A549 (cell line): ENCODE results near the gene HOXD11. TPM values are rescaled to one million over a fixed set of nuclear protein-coding genes. Genes with fewer than 3 reads are reported as not detected.

Source experiments
- ATAC-seq, 2 experiments: fragments of 200-7000 bp in 1 of 2; fragments of >200 bp in 1 of 2; cut with Nextera tagmentation in 1 of 2; cut with Tn5 transposase in 1 of 2; 3 replicates each; pipeline versions ENCODE4 v1.8.0 to v1.9.1; 2018 to 2020; ENCODE audit warnings: mild to moderate bottlenecking in 1 of 2, moderate library complexity in 1 of 2
- CTCF ChIA-PET: fragments of 300-600 bp; sonication (Branson Sonifier 250); formaldehyde crosslinking; extraction: SDS; loops from one replicate; lab custom pipeline; 2021; ENCODE audit warnings: antibody characterized with exemption, inconsistent platforms; lab: Yijun Ruan, JAX
- POLR2A ChIA-PET: fragments of 350-600 bp; formaldehyde crosslinking; extraction: SDS; loops from one replicate; lab custom pipeline; 2021; ENCODE audit warnings: antibody characterized with exemption, inconsistent platforms; lab: Yijun Ruan, JAX
- DNase-seq, 2 experiments: peaks; one replicate each; pipeline versions ENCODE4 v3.0.0 to v3.0.0-alpha.2; 2011 to 2016; ENCODE audit warnings: low read depth in 1 of 2, low spot score in 1 of 2
- FAIRE-seq: peaks from 2 replicates; lab custom pipeline; 2011; peaks lifted over from hg19 to GRCh38; lab: Jason Lieb, UNC
- H3K27ac ChIP-seq, 2 experiments: fragments of >200 bp; sonication (Bioruptor Twin); formaldehyde crosslinking; 3 replicates each; pipeline ENCODE4 v1.5.1; 2016 to 2017
- H3K4me1 ChIP-seq: fragments of >200 bp; sonication (Bioruptor Twin); formaldehyde crosslinking; 3 replicates; pipeline ENCODE4 v1.6.1; 2016
- H3K4me2 ChIP-seq: fragments of >200 bp; sonication (Bioruptor Twin); formaldehyde crosslinking; 3 replicates; pipeline ENCODE4 v1.6.1; 2016
- H3K4me3 ChIP-seq: fragments of >200 bp; sonication (Bioruptor Twin); formaldehyde crosslinking; 3 replicates; pipeline ENCODE4 v1.5.1; 2016
- H3K9me3 ChIP-seq: fragments of >200 bp; sonication (Bioruptor Twin); formaldehyde crosslinking; 3 replicates; pipeline ENCODE4 v1.6.1; 2016
- ATOH8 ChIP-seq: fragments of 250-450 bp; sonication (Bioruptor Pico); IDR thresholded peaks from 2 replicates; pipeline ENCODE4 v1.5.0; 2020; ENCODE audit warnings: low read depth, mild to moderate bottlenecking, moderate library complexity
- EHF ChIP-seq: fragments of 250-450 bp; sonication (Bioruptor Pico); IDR thresholded peaks from 2 replicates; pipeline ENCODE4 v1.5.0; 2020; ENCODE audit warnings: mild to moderate bottlenecking
- FOSB ChIP-seq: fragments of 250-450 bp; sonication (Bioruptor Pico); IDR thresholded peaks from 2 replicates; pipeline ENCODE4 v1.5.0; 2020; ENCODE audit warnings: mild to moderate bottlenecking, moderate library complexity
- FOSL2 ChIP-seq, 2 experiments: fragments of 450-650 bp in 1 of 2; fragments of >200 bp in 1 of 2; sonication (Bioruptor Twin) in 1 of 2; formaldehyde crosslinking; IDR thresholded peaks; 2 replicates each; pipeline versions ENCODE4 v1.5.0 to v1.6.1; 2016 to 2020; ENCODE audit warnings: mild to moderate bottlenecking in 1 of 2, moderate library complexity in 1 of 2
- FOXS1 ChIP-seq: fragments of 250-450 bp; sonication (Bioruptor Pico); IDR thresholded peaks from 2 replicates; pipeline ENCODE4 v1.5.0; 2020; ENCODE audit warnings: mild to moderate bottlenecking, moderate library complexity
- HDAC2 ChIP-seq: fragments of 200-600 bp; sonication (generic); IDR thresholded peaks from 2 replicates; pipeline ENCODE4 v1.6.1; 2016
- HES2 ChIP-seq: fragments of >200 bp; sonication (Bioruptor Twin); formaldehyde crosslinking; IDR thresholded peaks from 2 replicates; pipeline ENCODE4 v1.6.1; 2016
- HEYL ChIP-seq: fragments of 250-450 bp; sonication (Bioruptor Pico); IDR thresholded peaks from 2 replicates; pipeline ENCODE4 v1.8.0; 2021; ENCODE audit warnings: mild to moderate bottlenecking, moderate library complexity
- HOXA7 ChIP-seq: fragments of 250-450 bp; sonication (Bioruptor Pico); IDR thresholded peaks from 2 replicates; pipeline ENCODE4 v1.5.0; 2020; ENCODE audit warnings: mild to moderate bottlenecking, moderate library complexity
- HOXB5 ChIP-seq: fragments of 250-450 bp; sonication (Bioruptor Pico); IDR thresholded peaks from 2 replicates; pipeline ENCODE4 v1.5.0; 2020; ENCODE audit warnings: mild to moderate bottlenecking, moderate library complexity
- JUN ChIP-seq, 2 experiments: fragments of >200 bp; sonication (Bioruptor Twin); formaldehyde crosslinking; IDR thresholded peaks; 2 replicates in 1 of 2; 3 replicates in 1 of 2; pipeline ENCODE4 v1.6.1; 2016 to 2017
- JUNB ChIP-seq: fragments of >200 bp; sonication (Bioruptor Twin); formaldehyde crosslinking; IDR thresholded peaks from 2 replicates; pipeline ENCODE4 v1.6.1; 2016
- KDM1A ChIP-seq: fragments of 200-600 bp; sonication (generic); IDR thresholded peaks from 2 replicates; pipeline ENCODE4 v1.6.1; 2016; ENCODE audit warnings: low read depth, mild to moderate bottlenecking
- MYC ChIP-seq: IDR thresholded peaks from 2 replicates; pipeline ENCODE4 v1.6.1; 2012; ENCODE audit warnings: mild to moderate bottlenecking, inconsistent platforms, low read length, improper control_type of control experiment, borderline replicate concordance
- NPAS2 ChIP-seq: fragments of 250-450 bp; sonication (Bioruptor Pico); IDR thresholded peaks from 2 replicates; pipeline ENCODE4 v1.8.0; 2022; ENCODE audit warnings: mild to moderate bottlenecking, moderate library complexity, borderline replicate concordance
- NR3C1 ChIP-seq: fragments of >200 bp; sonication (Bioruptor Twin); formaldehyde crosslinking; IDR thresholded peaks from 3 replicates; pipeline ENCODE4 v1.6.1; 2017
- REST ChIP-seq: fragments of 200-600 bp; sonication (generic); IDR thresholded peaks from 2 replicates; pipeline ENCODE4 v1.6.1; 2016; ENCODE audit warnings: antibody characterized with exemption, mild to moderate bottlenecking, moderate library complexity
- RFX5 ChIP-seq: fragments of 450-650 bp; IDR thresholded peaks from 2 replicates; pipeline ENCODE4 v1.7.1; 2014; ENCODE audit warnings: antibody characterized with exemption, mild to moderate bottlenecking, moderate library complexity
- SMC3 ChIP-seq: fragments of >200 bp; sonication (Bioruptor Twin); formaldehyde crosslinking; IDR thresholded peaks from 3 replicates; pipeline ENCODE4 v1.6.1; 2018; ENCODE audit warnings: inconsistent platforms
- USF2 ChIP-seq: fragments of 450-650 bp; IDR thresholded peaks from 2 replicates; pipeline ENCODE4 v1.6.1; 2014; ENCODE audit warnings: antibody characterized with exemption
- WGBS: methylation state at CpG from one replicate; pipeline ENCODE4 v1.1.6; 2017; ENCODE audit errors: missing lambda C conversion rate; 5-methylcytosine and 5-hydroxymethylcytosine counted together
- polyA plus RNA-seq, 4 experiments: library from polyadenylated mRNA; depleted of rRNA in 3 of 4; stranded (reverse); fragments of >200 nt; fragmentation: RNase III in 1 of 4; extraction: RNeasy Plus Mini Kit Qiagen cat#74134 plus additional on column Dnase treatment in 1 of 4; gene quantifications; 2 replicates in 3 of 4; 3 replicates in 1 of 4; pipeline ENCODE4 v1.2.3, GENCODE V29; 2011 to 2017

The HOXD11 gene
- polyA plus RNA-seq, 2 of the 4 experiments (the other 2 are of a cell fraction) = 2.6 to 4.8 TPM

- no peak for TF ChIP-seq FOSL2 (IDR thresholded peaks at IDR 0.05)
- no peak for TF ChIP-seq FOSL2 (CRISPR knock-in tag; IDR thresholded peaks at IDR 0.05)
Observed at GRCh38 chr2:176130147-176130956, 23.3 kb downstream of the HOXD11 start (continued).

- no peak for FAIRE-seq
- TF ChIP-seq EHF (CRISPR knock-in tag) = no peak
- no peak for TF ChIP-seq NR3C1
- no peak for TF ChIP-seq JUNB
- TF ChIP-seq USF2 = no peak
- TF ChIP-seq FOSL2 (IDR thresholded peaks at IDR 0.05) = no peak
- TF ChIP-seq FOSL2 (CRISPR knock-in tag; IDR thresholded peaks at IDR 0.05) = no peak
- no peak for TF ChIP-seq MYC
- TF ChIP-seq FOSB (CRISPR knock-in tag) = no peak
- no peak for TF ChIP-seq KDM1A
- TF ChIP-seq, all 56 proteins: peak for 0
- Histone ChIP-seq H3K4me2 (peak overlapping the region; percentile 85), H3K4me1 (peaks cover 10% of the 10 kb centered on the region; the same call in 2 of the 3 replicates), H3K27ac (peak overlapping the region; percentile 88 to 94), H3K9me3 (no peaks in the 10 kb centered on the region), H3K4me3 (peak overlapping the region; percentile 81)
- ChIA-PET CTCF (interaction anchor here (0.8 to 9.5 kb wide), 13 partner anchors 8 to 1025 kb away, joined by 3 to 139 read pairs (median 3); no protein-coding TSS in a partner anchor), POLR2A (no interaction called here)
- DNase-seq (no peak), ATAC-seq (no peak)
- 79% methylated on average over 15 of the region's 15 CpGs for WGBS
Observed at GRCh38 chr2:176130957-176131847, 24.1 kb downstream of the HOXD11 start.

GRCh38 chr2:176131848-176132158, 24.7 kb downstream of the HOXD11 start:
- ATAC-seq (no peak), FAIRE-seq (no peak), DNase-seq (no peak)
- 91% methylated on average over 4 of the region's 4 CpGs for WGBS
- no peak overlapping the region for H3K27ac ChIP-seq
- H3K4me2 ChIP-seq = no peak overlapping the region
- TF ChIP-seq HES2 (no peak), HEYL (CRISPR knock-in tag) (no peak), SMC3 (no peak), HDAC2 (no peak), RFX5 (no peak), EHF (CRISPR knock-in tag) (no peak), REST (no peak), USF2 (no peak), NPAS2 (CRISPR knock-in tag) (no peak), JUN (IDR thresholded peaks at IDR 0.05) (no peak), HOXA7 (no peak), FOXS1 (no peak), ATOH8 (CRISPR knock-in tag) (no peak), HOXB5 (no peak)
- H3K9me3 ChIP-seq = no peaks in the 10 kb centered on the region
- POLR2A ChIA-PET = no interaction called here
- H3K4me1 ChIP-seq = peaks cover 10% of the 10 kb centered on the region; the same call in 2 of the 3 replicates
- no peak overlapping the region for H3K4me3 ChIP-seq
- CTCF ChIA-PET = interaction anchor here (1.1 to 9.5 kb wide), 9 partner anchors 9 to 686 kb away, joined by 3 to 139 read pairs (median 6); no protein-coding TSS in a partner anchor
